Measurements from ENCODE around the gene MMD.

- TF ChIP-seq, protein P1, sequence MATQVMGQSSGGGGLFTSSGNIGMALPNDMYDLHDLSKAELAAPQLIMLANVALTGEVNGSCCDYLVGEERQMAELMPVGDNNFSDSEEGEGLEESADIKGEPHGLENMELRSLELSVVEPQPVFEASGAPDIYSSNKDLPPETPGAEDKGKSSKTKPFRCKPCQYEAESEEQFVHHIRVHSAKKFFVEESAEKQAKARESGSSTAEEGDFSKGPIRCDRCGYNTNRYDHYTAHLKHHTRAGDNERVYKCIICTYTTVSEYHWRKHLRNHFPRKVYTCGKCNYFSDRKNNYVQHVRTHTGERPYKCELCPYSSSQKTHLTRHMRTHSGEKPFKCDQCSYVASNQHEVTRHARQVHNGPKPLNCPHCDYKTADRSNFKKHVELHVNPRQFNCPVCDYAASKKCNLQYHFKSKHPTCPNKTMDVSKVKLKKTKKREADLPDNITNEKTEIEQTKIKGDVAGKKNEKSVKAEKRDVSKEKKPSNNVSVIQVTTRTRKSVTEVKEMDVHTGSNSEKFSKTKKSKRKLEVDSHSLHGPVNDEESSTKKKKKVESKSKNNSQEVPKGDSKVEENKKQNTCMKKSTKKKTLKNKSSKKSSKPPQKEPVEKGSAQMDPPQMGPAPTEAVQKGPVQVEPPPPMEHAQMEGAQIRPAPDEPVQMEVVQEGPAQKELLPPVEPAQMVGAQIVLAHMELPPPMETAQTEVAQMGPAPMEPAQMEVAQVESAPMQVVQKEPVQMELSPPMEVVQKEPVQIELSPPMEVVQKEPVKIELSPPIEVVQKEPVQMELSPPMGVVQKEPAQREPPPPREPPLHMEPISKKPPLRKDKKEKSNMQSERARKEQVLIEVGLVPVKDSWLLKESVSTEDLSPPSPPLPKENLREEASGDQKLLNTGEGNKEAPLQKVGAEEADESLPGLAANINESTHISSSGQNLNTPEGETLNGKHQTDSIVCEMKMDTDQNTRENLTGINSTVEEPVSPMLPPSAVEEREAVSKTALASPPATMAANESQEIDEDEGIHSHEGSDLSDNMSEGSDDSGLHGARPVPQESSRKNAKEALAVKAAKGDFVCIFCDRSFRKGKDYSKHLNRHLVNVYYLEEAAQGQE (IDR thresholded peaks at IDR 0.05; ENCODE audit: insufficient replicate concordance, low read depth): no peak
- TF ChIP-seq, protein P2, sequence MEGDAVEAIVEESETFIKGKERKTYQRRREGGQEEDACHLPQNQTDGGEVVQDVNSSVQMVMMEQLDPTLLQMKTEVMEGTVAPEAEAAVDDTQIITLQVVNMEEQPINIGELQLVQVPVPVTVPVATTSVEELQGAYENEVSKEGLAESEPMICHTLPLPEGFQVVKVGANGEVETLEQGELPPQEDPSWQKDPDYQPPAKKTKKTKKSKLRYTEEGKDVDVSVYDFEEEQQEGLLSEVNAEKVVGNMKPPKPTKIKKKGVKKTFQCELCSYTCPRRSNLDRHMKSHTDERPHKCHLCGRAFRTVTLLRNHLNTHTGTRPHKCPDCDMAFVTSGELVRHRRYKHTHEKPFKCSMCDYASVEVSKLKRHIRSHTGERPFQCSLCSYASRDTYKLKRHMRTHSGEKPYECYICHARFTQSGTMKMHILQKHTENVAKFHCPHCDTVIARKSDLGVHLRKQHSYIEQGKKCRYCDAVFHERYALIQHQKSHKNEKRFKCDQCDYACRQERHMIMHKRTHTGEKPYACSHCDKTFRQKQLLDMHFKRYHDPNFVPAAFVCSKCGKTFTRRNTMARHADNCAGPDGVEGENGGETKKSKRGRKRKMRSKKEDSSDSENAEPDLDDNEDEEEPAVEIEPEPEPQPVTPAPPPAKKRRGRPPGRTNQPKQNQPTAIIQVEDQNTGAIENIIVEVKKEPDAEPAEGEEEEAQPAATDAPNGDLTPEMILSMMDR (IDR thresholded peaks at IDR 0.05; ENCODE audit: insufficient read depth, low read length): no peak
- TF ChIP-seq POLR2AphosphoS5 (IDR thresholded peaks at IDR 0.05; ENCODE audit: low read depth): no peak
- no peak for TF ChIP-seq GABPA (IDR thresholded peaks at IDR 0.05; ENCODE audit: low read depth)
- TF ChIP-seq SPI1 (IDR thresholded peaks at IDR 0.05; ENCODE audit: borderline replicate concordance, low read depth): no peak
Measured at GRCh38 chr17:55430541-55431288, 9.1 kb upstream of the MMD start.

Data from HL-60 (cell line).